ENCODE data around the gene SBK3. TPM values are rescaled to one million over a fixed set of nuclear protein-coding genes. Genes with fewer than 3 reads are reported as not detected.

Gene SBK3
- total RNA-seq, 2 experiments from 2014 or later = 0.34 TPM; not detected in 1

DNA sequence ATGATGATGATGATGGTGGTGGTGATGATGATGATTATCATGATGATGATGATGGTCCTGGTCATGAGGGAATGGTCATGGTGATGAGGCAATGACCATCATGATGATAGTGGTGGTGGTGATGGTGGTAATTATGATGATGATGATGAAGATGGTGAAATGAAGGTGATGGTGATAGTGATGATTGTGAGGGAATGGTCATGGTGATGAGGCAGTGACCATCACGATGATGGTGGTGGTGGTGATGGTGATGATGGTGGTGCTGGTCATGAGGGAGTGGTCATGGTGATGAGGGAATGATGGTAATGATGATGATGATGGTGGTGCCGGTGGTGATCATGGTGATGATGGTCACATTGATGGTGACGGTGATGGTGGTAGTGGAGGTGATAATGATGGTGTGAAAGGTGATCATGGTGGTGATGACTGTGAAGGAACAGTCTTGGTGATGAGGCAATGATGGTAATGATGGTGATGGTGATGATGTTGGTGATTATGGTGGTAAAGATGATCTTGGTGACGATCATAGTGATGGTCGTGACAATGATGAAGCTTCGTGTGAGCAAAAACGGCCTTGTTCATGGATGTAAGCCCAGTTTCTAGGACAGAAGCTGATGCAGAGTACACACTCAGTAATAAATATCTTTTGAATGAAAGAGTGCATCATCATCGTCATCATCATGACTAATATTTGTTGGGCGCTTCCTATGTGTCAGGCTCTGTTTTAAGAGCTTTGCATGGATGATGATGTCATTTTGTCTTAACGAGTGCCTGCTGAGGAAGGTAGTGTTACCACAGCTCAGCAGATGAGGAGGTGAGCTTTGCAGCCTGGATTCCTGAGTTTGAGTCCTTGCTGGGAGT is 25.7 kb downstream of the SBK3 start:
- Histone ChIP-seq H3K79me2 (ENCODE audit: insufficient read depth, low read depth, low read length) (no peaks in the 10 kb centered on the region), H3K36me3 (ENCODE audit: insufficient read depth, low read length) (no peaks in the 10 kb centered on the region), H3K4me3 (ENCODE audit: low read depth, low read length, poor library complexity, severe bottlenecking) (no peak overlapping the region), H3K9me2 (ENCODE audit: insufficient read depth, low read length) (no peaks in the 10 kb centered on the region), H2AFZ (ENCODE audit: low read length) (no peak overlapping the region), H3K4me2 (ENCODE audit: low read length) (no peak overlapping the region), H3K4me1 (ENCODE audit: insufficient read depth, low read length, poor library complexity, severe bottlenecking) (peaks cover 8% of the 10 kb centered on the region), H3K27ac (ENCODE audit: low read depth, low read length, poor library complexity, severe bottlenecking) (no peak overlapping the region), H3K9me3 (ENCODE audit: low read length) (no peaks in the 10 kb centered on the region), H4K20me1 (ENCODE audit: insufficient read depth, low read length) (no peaks in the 10 kb centered on the region)
- TF ChIP-seq EZH2phosphoT487 (IDR thresholded peaks at IDR 0.05; ENCODE audit: borderline replicate concordance, low read depth, low read length) = no peak
- TF ChIP-seq, protein P1, sequence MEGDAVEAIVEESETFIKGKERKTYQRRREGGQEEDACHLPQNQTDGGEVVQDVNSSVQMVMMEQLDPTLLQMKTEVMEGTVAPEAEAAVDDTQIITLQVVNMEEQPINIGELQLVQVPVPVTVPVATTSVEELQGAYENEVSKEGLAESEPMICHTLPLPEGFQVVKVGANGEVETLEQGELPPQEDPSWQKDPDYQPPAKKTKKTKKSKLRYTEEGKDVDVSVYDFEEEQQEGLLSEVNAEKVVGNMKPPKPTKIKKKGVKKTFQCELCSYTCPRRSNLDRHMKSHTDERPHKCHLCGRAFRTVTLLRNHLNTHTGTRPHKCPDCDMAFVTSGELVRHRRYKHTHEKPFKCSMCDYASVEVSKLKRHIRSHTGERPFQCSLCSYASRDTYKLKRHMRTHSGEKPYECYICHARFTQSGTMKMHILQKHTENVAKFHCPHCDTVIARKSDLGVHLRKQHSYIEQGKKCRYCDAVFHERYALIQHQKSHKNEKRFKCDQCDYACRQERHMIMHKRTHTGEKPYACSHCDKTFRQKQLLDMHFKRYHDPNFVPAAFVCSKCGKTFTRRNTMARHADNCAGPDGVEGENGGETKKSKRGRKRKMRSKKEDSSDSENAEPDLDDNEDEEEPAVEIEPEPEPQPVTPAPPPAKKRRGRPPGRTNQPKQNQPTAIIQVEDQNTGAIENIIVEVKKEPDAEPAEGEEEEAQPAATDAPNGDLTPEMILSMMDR (conservative IDR thresholded peaks at IDR 0.05; ENCODE audit: low read length) = no peak
- ChIA-PET POLR2A (no interaction called here), CTCF (ENCODE audit: unreplicated experiment) (interaction anchor here (0.6 kb wide), 1 partner anchor 25 kb away, joined by 3 read pairs; no protein-coding TSS in a partner anchor)
- intact Hi-C loops (cut with micrococcal nuclease; ENCODE audit: unreplicated experiment) = no loop called here
- BruUV-seq (replicated peaks) = no TSS peak
- DNase-seq (ENCODE audit: low spot score) = no peak

DNA sequence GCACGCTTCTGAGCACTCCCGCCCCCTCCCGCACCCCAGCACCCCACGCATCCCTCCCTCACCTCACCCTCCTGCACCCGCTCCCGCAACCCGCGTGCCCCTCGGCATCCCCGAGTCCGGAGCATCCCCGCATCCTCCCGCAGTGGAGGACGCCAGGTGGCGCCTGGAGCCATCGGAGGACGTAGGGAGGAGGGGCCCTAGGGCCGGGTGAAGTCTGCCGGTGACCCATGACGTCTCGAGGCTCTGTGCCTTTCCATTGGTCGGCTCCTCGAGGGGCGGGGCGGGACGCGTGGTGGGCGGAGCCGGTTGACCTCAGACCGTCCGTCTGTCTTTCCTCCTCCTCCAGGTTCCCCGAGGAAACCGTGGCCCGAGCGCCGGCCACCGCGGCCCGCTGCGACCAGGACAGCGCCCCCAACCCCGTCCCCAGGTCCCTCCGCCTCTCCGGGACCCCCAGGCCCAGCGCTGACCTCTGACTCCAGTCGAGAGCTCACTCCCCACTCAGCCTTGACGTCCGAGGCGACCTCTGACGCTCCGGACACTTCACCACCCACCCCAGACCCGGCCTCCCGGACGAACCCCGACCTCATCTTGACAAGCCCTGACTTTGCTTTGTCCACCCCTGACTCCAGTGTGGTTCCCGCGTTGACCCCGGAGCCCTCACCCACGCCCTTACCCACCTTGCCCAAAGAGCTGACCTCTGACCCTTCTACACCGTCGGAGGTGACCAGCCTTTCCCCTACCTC is 28.3 kb downstream of the SBK3 start:
- TF ChIP-seq EZH2phosphoT487 (IDR thresholded peaks at IDR 0.05; ENCODE audit: borderline replicate concordance, low read depth, low read length) = no peak
- TF ChIP-seq, protein P1 (conservative IDR thresholded peaks at IDR 0.05; ENCODE audit: low read length) = peak; percentile 82
- DNase-seq (ENCODE audit: low spot score) = peak; percentile 93
- peak overlapping the region; percentile 58 for H3K4me3 ChIP-seq (ENCODE audit: low read depth, low read length, poor library complexity, severe bottlenecking)

More for the DNA sequence above, 28.3 kb downstream of the SBK3 start:
- H4K20me1 ChIP-seq (ENCODE audit: insufficient read depth, low read length) = no peaks in the 10 kb centered on the region
- H3K9me3 ChIP-seq (ENCODE audit: low read length) = no peaks in the 10 kb centered on the region
- POLR2A ChIA-PET = no interaction called here
- H3K4me2 ChIP-seq (ENCODE audit: low read length) = peak overlapping the region; percentile 84
- H3K79me2 ChIP-seq (ENCODE audit: insufficient read depth, low read depth, low read length) = no peaks in the 10 kb centered on the region
- H3K4me1 ChIP-seq (ENCODE audit: insufficient read depth, low read length, poor library complexity, severe bottlenecking) = peaks cover 8% of the 10 kb centered on the region
- no peaks in the 10 kb centered on the region for H3K36me3 ChIP-seq (ENCODE audit: insufficient read depth, low read length)
- H2AFZ ChIP-seq (ENCODE audit: low read length) = peak overlapping the region; percentile 52; the same call in 1 of the 2 replicates
- intact Hi-C loops (cut with micrococcal nuclease; ENCODE audit: unreplicated experiment) = loop anchor here (1.0 kb wide), 2 partner anchors 89 to 114 kb away; no protein-coding TSS in a partner anchor
- no peaks in the 10 kb centered on the region for H3K9me2 ChIP-seq (ENCODE audit: insufficient read depth, low read length)
- no TSS peak for BruUV-seq (replicated peaks)
- no peak overlapping the region for H3K27ac ChIP-seq (ENCODE audit: low read depth, low read length, poor library complexity, severe bottlenecking)
- CTCF ChIA-PET (ENCODE audit: unreplicated experiment) = interaction anchor here (0.6 kb wide), 1 partner anchor 107 kb away, joined by 4 read pairs; the partner anchor contains the start of gene ZNF784
